ENCODE measurements around the gene HSD3B1. TPM values are rescaled to one million over a fixed set of nuclear protein-coding genes. Genes with fewer than 3 reads are reported as not detected.

Gene HSD3B1
- total RNA-seq, 2 donors from 2014 or later = not detected

DNA sequence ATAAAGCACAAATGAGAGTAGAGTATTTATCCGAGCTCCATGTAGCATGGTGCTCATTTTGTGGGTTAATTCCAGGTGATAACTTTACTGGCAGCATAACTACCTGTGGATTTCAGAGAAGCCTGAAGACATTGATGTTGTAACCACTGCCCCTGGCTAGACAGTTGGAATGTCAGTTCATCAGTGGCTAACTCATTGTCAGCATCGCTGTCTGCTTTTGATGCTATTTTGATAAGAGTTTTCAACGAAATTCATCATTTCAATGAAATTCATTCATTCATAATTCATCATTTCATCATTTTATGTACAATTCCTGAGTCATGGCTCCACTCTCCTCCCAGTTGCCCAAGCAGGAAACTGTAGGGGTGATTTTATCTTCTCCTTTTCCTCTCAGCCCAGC lies 34.4 kb downstream of the HSD3B1 start:
- Histone ChIP-seq H3K36me3 (replicated peaks in 1 of 2; ENCODE audit: insufficient read depth in 1 of 2, low read depth in 2 of 2) (no peaks in the 10 kb centered on the region), H3K9me3 (no peaks in the 10 kb centered on the region), H3K4me1 (peaks cover 37% of the 10 kb centered on the region), H3K27me3 (no peaks in the 10 kb centered on the region), H3K27ac (peak overlapping the region in 3 of 4 donors; percentile 41 to 76 (median 45)), H3K4me3 (no peak overlapping the region)
- intact Hi-C loops (cut with DNase I) = no loop called here
- no peak for TF ChIP-seq POLR2A (IDR thresholded peaks at IDR 0.05)
- TF ChIP-seq, protein P1, sequence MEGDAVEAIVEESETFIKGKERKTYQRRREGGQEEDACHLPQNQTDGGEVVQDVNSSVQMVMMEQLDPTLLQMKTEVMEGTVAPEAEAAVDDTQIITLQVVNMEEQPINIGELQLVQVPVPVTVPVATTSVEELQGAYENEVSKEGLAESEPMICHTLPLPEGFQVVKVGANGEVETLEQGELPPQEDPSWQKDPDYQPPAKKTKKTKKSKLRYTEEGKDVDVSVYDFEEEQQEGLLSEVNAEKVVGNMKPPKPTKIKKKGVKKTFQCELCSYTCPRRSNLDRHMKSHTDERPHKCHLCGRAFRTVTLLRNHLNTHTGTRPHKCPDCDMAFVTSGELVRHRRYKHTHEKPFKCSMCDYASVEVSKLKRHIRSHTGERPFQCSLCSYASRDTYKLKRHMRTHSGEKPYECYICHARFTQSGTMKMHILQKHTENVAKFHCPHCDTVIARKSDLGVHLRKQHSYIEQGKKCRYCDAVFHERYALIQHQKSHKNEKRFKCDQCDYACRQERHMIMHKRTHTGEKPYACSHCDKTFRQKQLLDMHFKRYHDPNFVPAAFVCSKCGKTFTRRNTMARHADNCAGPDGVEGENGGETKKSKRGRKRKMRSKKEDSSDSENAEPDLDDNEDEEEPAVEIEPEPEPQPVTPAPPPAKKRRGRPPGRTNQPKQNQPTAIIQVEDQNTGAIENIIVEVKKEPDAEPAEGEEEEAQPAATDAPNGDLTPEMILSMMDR (IDR thresholded peaks at IDR 0.05) = no peak
- DNase-seq (no peak), ATAC-seq (no peak)
- 78 to 79% methylated on average over 3 of the region's 3 CpGs for WGBS, 2 donors

DNA sequence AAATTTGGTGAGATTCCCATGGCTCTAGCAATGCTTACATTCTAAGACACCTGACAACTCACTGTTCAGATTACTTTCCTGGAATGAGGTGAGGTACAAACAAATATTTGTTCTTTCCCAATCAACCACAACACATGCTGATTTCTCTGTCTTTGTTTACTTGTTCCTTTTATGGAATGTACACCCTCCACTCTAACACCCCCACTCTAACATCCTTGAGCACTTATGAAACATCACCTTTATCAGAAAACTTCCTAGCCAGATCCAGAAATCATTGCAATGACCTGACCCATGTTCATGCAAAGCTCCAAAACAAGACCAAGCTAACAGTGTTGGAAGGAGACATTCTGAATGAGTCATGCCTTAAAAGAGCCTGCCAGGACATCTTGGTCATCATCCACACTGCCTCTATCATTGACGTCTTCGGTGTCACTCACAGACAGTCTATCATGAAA lies 35.5 kb downstream of the HSD3B1 start:
- no peak for TF ChIP-seq POLR2A (IDR thresholded peaks at IDR 0.05)
- TF ChIP-seq, protein P1 (IDR thresholded peaks at IDR 0.05) = no peak
- H3K36me3 ChIP-seq (replicated peaks in 1 of 2; ENCODE audit: insufficient read depth in 1 of 2, low read depth in 2 of 2) = no peaks in the 10 kb centered on the region
- intact Hi-C loops (cut with DNase I) = no loop called here
- no peak overlapping the region for H3K4me3 ChIP-seq
- ATAC-seq = peak; percentile 89
- H3K9me3 ChIP-seq = no peaks in the 10 kb centered on the region
- peak overlapping the region in 3 of 4 donors; percentile 41 to 76 (median 46) for H3K27ac ChIP-seq
- WGBS, 2 donors = 44 to 47% methylated on average over 2 of the region's 2 CpGs
- peak in 3 of 4 donors; percentile 14 to 73 (median 18) for DNase-seq
- H3K27me3 ChIP-seq = no peaks in the 10 kb centered on the region
- peaks cover 37% of the 10 kb centered on the region for H3K4me1 ChIP-seq

DNA sequence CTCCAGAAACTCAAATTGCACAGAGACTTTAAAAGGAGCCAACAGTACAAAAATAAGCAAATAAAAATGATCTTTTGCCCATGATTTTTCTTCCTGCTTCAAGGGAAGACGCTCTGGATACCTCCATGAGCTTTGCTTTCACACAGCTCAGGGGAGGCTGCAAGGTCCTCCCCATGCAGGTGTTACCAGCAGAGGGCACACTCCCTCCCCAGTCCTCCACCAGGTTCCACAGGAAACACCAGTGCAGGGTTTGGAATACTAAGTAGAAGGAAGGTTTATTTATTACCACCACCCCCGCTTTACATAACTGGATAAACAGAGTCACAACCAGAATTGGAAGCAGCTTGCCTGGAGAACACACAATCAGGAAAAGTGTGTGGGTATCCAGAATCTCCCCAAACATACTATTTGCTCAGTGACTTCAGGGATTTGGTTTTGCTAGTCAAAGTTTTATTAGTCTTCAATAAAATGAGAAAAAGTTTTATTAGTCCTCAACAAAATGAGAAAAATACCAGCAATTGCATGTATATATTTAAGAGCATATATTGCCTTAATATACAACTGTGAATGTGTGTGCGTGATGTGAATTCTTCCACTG lies 37.3 kb downstream of the HSD3B1 start:
- Histone ChIP-seq H3K4me1 (peaks cover 37% of the 10 kb centered on the region), H3K27ac (no peak overlapping the region), H3K9me3 (no peaks in the 10 kb centered on the region), H3K36me3 (replicated peaks in 1 of 2; ENCODE audit: insufficient read depth in 1 of 2, low read depth in 2 of 2) (no peaks in the 10 kb centered on the region), H3K4me3 (no peak overlapping the region), H3K27me3 (no peaks in the 10 kb centered on the region)
- intact Hi-C loops (cut with DNase I) = no loop called here
- DNase-seq (peak in 2 of 4 donors; percentile 26 to 31), ATAC-seq (no peak)
- TF ChIP-seq POLR2A (IDR thresholded peaks at IDR 0.05) = no peak
- TF ChIP-seq, protein P1 (IDR thresholded peaks at IDR 0.05) = peak in 2 of 7 experiments; percentile 15 to 25
- WGBS, 2 donors = 60 to 78% methylated on average over 3 of the region's 3 CpGs

DNA sequence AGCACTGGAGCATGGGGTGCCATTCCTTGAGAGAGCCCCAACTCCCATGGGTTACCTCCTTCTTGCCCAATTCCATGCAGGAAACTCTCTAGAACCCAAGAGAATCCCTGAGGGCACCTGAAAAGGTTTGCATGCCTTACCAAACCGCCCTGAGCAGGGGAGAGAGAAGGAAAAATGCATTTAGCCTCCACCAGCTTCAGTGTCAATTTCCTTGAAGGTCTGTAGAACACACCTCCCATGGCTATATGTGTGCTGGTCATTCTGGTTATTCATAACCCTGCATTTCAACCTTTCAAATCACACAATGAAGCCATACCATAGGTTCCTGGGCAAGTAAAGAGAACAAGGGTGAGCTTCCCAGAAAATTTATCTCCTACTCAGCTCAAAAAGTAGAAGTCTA lies 39.6 kb downstream of the HSD3B1 start:
- intact Hi-C loops (cut with DNase I) = no loop called here
- TF ChIP-seq, protein P1 (IDR thresholded peaks at IDR 0.05) = no peak
- no peak for TF ChIP-seq POLR2A (IDR thresholded peaks at IDR 0.05)
- no peak for DNase-seq
- Histone ChIP-seq H3K27ac (no peak overlapping the region), H3K9me3 (no peaks in the 10 kb centered on the region), H3K36me3 (replicated peaks in 1 of 2; ENCODE audit: insufficient read depth in 1 of 2, low read depth in 2 of 2) (no peaks in the 10 kb centered on the region), H3K4me3 (no peak overlapping the region), H3K27me3 (no peaks in the 10 kb centered on the region), H3K4me1 (peaks cover 30% of the 10 kb centered on the region)
- WGBS, 2 donors = 74 to 75% methylated on average over 1 of the region's 1 CpG
- ATAC-seq = no peak

DNA sequence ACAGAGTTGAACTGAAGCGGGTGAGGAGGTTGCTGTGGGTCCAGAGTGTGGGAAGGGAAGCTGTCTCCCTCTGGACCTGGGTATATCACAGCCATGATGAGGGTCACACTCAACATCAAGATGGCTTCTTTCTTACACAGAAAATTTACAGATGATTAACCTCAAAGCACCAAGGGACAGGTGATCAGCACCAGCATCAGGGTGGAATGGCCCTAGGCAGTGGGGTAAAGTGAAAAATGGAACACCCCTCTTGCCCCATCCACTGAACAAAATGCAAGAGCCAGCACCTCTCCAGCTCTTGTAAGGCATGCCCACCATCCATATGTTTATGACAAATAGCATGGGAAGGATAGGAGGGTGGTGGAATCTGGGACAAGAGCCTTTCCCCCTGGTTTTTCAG lies 40.3 kb downstream of the HSD3B1 start:
- DNase-seq (no peak), ATAC-seq (no peak)
- intact Hi-C loops (cut with DNase I) = no loop called here
- no peak for TF ChIP-seq POLR2A (IDR thresholded peaks at IDR 0.05)
- TF ChIP-seq, protein P1 (IDR thresholded peaks at IDR 0.05) = no peak
- H3K27me3 ChIP-seq = no peaks in the 10 kb centered on the region
- H3K36me3 ChIP-seq (replicated peaks in 1 of 2; ENCODE audit: insufficient read depth in 1 of 2, low read depth in 2 of 2) = no peaks in the 10 kb centered on the region
- H3K27ac ChIP-seq = no peak overlapping the region
- H3K4me1 ChIP-seq = peaks cover 31% of the 10 kb centered on the region
- whole genome bisulfite sequencing, 2 donors = 73 to 100% methylated on average over 1 of the region's 1 CpG
- H3K9me3 ChIP-seq = no peaks in the 10 kb centered on the region
- no peak overlapping the region for H3K4me3 ChIP-seq

All from body of pancreas (tissue), 4 donors.